GM19328 (cell line): ENCODE measurements around the gene NAE1.

ENCODE experiments used
- ATAC-seq: cut with Tn5 transposase; IDR thresholded peaks from one replicate; pipeline ENCODE4 v1.9.1; 2021; ENCODE audit warnings: mild to moderate bottlenecking, moderate library complexity; ENCODE audit not compliant: unreplicated experiment

NAE1 gene

DNA sequence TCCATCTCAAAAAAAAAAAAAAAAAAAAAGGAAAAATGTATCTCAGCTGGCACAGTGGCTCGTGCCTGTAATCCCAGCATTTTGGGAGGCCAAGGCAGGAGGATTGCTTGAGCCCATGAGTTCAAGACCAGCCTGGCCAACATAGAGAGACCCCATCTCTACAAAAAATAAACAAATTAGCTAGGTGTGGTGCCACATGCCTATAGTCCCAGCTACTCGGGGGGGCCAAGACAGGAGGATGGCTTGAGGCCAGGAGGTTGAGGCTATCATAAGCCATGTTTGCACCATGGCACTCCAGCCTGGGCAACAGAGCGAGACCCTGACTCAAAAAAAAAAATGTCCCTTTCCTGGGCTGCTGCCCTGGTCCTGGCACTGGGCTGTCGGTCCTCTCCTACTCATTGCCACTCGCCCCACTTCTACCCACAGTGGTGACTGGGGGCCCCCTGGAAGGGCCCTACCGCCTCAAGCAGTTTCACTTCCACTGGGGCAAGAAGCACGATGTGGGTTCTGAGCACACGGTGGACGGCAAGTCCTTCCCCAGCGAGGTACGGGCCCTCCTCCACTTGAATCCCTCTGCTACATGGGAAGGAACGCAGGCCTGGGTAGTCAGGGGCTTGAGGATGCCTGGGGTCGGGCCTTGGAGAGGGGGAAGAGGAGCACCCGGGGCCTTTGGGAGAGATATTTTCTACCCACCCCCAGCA lies 19.5 kb upstream of the NAE1 start:
- ATAC-seq = no peak

DNA sequence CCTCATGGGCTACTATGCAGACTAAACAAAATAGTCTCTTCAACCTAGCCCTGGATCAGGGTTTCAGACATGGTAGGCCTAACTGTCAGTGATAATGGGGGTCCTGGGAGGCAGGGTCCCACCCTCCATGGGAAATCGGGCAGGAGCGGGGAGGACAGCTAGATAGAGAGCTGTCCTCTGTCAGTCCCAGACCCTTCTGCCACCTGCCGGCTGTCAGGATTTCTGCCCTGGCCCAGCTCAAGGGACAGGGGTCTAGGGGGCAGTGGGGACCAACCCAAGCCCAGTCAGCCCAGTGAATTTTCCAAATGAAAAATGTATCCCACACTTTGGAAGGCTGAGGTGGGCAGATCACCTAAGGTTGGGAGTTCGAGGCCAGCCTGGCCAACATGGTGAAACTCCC lies 18.8 kb upstream of the NAE1 start:
- ATAC-seq = no peak

DNA sequence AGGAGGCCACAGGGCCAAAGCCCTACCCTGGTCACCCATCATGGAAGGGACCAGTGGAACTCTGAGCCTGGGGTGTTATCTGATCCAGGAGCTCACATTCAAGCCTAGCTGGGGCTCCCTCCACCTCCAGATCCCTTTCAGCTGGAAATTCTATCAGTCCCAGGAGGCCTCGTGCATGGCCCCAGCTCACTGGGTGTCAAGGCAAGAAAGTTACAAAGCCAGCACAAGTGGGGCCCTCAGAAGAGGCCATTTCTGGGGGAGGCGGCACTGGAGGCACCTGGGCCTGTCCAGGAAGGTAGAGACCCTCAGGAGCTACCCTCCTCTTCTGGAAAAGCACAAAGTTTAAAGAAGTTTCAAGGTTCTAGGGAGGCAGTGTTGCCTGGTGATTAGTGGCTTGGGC lies 18.2 kb upstream of the NAE1 start:
- no peak for ATAC-seq

DNA sequence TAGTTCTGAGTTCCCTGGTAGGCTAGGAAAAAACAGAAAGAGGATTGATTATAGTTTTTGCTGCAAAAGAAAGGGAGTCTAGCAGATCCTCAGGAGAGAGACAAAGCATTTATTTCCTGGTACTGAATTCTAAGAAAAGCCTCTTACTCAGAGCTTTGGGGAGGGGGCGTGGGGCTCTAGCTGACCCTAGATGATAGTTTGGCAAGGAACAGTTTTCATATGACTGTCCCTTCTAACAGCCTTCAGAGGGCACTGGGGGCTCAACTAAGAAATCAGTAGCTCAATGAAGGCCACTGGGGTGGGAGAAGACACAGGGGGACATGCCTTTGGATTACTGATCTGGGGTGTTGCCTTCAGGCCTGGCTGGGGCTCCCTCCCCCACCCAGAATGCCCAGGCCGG lies 17.4 kb upstream of the NAE1 start:
- ATAC-seq = no peak

DNA sequence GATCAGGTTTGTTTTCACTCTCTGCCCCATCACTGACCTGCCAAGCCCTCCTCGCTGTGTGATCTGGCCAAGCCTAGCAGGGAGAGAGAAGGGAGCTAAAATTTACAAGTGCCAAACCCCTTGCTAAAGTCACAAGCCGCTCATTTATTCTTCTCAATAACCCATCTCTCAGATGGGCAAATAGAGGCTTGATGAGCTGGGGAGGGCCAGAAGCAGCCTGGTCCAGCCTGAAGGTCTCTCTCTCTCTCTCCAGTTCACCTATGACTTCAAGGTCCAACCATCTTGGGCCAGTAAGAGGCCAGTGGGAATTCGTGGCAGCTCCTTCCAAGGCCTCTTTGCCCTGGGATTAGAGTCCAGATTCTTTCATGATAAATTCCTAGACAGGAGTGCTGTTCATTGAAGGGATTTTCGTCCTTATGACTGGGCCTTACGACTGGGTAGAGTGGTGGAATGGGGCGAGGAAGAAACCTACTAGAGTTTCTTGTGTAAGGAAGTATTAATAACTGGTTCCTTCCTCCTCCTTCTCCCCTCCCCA lies 16.8 kb upstream of the NAE1 start:
- ATAC-seq = no peak

DNA sequence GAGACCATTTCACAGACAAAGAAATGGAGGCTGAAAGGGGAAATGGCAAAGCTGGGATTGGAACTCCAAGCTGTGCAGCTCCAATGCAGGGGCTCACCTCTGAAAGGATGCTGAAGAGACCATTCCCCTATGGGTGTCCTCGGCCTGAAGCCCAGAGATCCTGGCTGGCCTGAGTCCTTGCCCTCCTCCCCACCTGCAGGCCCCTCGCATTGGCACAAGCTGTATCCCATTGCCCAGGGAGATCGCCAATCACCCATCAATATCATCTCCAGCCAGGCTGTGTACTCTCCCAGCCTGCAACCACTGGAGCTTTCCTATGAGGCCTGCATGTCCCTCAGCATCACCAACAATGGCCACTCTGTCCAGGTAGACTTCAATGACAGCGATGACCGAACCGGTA lies 16.1 kb upstream of the NAE1 start:
- no peak for ATAC-seq

DNA sequence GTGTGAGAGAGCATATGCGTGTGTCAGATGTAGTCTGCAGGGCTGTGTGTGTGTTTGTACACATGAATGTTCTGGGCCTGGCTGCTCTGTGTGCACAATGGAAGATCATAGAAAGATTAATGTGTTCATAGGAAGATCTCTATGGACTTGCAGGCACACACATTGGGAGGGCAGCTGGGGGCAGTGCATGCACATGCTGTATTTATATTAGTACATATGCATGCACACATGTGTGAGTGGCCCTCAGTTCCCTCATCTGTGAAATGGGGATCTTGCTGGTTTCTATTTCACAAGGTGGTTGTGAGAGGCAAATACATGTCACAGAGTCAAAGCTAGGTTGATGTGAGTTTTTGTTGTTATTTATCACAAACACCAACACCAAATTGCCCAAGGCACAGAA lies 15.5 kb upstream of the NAE1 start:
- ATAC-seq = no peak

DNA sequence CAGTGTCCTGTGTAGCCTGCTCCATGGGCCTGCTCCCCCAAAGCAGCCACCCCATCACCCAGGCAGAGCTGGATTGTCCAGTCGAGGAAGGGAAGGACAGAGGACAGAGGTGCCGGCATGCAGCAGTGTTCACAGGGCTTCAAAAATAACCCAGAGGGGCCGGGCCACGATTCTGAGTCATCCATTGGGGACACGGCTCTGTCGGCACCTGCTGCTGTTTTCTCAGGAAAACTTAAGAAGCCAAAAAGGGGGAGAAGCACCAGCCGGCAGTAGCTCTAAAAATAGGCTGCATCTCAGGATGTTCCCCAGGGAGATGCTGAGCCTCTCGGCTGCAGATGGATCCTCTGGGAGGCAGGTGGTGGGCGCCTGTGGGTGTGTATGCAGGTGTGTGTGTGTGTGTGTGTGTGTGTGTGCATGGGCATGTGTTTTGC lies 15.0 kb upstream of the NAE1 start:
- no peak for ATAC-seq

DNA sequence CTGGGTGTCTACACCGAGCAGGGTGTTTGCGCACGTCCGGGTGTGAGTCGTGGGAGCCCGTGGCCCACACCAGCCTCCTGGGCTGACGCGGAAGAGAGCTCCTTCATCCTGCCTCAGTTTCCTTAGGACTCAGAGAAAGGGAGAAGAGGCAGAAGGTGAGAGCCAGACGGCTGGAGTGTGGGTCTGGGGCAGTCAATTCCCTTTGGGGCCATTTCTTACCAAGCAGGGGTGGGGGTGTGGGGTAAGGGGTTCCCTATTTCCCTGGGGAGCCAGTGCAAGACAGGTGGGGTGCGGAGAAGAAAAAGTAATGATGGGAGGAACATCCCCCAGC lies 14.3 kb upstream of the NAE1 start:
- no peak for ATAC-seq

DNA sequence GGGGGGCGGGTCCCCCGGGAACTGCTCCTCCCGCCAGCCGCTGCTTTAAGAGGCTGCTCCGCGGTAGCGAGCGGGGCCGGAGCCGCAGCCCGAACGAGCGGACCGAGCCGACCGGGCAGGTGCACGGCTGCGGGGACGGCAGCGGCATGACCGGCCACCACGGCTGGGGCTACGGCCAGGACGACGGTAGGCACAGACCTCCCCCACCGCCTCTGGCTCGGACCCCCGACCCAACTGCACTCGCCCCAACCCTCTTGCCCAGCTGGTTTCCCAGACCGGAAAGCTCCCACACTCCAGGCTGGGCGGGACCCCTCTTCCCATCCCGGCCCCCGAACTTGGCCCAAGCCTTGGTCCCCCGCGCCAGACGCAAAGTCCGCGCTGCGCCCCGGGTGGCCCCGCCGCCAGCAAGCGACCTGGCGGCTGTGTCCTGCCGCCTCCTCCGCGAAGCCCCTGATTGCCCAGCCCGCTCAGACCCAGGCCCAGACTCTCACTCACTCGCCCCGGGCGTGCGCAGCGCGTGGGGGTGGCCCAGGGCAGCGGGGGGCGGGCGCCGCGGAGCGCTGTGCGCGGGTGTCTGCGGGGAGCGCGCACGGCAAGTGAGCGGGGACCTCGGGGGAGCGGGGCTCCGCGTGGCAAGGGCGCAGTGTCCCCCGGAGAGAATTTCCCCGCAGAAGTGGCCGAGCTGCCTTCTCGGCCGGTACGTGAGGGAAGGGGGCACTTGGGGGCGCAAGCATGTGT lies 13.7 kb upstream of the NAE1 start, which contains the start of gene CA7:
Gene CA7, plus strand, starts transcription at position 73 of the 738 bp plus-strand sequence. Its CDS starts 74 bp downstream, at position 147.
- ATAC-seq = no peak

DNA sequence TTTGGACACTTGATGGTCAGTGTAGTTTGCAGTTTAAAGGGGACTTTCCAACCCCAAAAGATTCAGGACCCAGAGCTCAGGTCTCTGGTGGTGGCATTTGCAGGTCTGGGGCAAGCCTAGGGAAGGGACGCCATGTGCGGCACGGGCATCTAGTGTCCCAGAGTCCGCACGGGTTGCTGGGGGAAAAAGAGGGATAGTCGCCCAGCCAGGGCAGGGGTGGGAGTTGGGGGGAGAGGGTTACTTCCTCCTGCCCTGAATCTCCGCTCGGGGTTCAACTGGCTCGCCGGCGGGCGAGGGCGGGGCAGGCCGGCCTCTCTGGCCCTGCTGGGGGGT lies 13.2 kb upstream of the NAE1 start:
- ATAC-seq = no peak

DNA sequence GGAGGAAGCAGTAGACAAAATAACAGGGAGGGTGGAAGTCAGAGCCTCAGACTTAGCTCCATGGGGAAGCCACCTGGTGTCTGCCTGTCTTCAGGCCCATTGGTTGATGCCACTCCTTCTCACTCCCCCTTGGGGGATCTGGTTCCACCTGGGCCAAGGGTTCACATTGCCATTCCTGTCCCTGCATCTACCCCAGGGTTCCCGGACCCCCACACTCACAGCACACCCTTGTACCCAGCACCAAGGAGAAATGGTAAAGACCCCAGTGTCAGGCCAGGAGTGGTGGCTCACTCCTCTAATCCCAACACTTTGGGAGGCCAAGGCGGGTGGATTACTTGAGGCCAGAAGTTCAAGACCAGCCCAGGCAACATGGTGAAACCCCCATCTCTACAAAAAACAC lies 12.4 kb upstream of the NAE1 start:
- no peak for ATAC-seq

DNA sequence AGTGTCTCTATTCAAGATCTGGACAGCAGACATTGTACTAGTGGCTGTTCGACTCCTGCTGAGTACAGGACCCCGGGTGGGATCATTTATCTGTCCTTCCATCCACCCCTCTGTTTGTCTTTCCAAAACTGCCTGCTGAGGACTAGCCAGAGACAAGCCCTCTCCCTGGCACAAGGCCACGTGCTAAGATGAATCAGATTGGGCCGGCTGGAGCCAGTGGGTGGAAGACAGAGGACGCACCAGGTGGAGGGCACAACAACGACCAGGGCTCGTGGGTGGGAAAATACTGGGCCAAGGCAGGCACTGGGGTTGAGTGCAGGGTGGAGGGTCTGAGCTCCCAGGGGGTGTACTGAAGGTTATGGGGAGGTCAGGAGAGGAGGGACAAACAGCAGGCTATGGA lies 12.0 kb upstream of the NAE1 start:
- ATAC-seq = no peak

DNA sequence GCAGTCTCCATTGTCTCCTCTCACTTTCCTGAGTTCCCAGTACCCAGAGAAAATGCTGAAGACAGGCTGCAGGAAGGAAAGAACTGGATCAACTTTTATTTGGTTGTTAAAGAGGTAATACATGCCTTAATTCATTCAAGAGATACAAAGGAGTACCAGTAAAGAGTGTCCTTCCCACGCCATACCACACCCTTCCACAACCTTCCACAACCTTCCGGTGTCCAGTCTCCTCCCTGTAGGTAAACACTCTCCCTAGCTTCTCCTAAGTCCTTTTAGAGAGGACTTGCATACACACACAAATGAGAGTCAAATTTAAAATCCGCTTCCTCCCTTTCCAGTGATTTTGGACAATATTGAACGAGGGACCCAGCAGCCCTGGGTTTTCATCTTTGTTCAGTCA lies 10.6 kb upstream of the NAE1 start:
- ATAC-seq = no peak

DNA sequence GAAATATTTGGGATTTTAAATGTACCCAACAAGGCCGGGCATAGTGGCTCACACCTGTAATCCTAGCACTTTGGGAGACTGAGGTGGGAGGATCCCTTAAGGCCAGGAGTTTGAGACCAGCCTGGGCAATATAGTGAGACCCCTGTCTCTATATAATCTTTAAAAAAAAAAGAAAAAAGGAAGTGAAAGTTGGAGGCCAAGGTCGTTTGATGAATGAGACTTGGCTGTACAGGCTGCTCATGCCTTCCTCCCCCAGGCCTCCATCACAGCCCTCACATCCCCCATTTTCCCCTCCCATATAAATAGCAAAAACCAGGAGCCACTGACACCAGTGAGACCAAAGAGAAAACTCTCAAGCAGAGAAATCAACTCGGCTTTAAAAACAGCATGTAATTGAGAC lies 10.1 kb upstream of the NAE1 start:
- no peak for ATAC-seq

DNA sequence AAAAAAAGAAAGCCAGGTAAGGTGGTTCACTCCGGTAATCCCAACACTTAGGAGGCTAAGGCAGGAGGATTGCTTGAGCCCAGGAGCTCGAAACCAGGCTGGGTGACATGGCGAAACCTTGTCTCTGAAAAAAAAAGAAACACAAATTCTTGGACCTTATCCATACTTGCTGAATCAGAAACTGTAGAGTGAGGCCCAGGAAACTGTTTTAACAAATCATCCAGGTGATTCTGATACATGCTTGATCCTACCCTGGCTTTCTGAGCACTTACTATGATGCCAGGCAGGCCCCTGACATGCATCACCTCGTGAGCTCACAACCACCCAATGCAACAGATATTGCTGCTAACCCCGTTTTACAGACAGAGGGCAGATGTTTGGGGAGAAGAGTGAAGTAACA lies 4.0 kb upstream of the NAE1 start:
- ATAC-seq = no peak

DNA sequence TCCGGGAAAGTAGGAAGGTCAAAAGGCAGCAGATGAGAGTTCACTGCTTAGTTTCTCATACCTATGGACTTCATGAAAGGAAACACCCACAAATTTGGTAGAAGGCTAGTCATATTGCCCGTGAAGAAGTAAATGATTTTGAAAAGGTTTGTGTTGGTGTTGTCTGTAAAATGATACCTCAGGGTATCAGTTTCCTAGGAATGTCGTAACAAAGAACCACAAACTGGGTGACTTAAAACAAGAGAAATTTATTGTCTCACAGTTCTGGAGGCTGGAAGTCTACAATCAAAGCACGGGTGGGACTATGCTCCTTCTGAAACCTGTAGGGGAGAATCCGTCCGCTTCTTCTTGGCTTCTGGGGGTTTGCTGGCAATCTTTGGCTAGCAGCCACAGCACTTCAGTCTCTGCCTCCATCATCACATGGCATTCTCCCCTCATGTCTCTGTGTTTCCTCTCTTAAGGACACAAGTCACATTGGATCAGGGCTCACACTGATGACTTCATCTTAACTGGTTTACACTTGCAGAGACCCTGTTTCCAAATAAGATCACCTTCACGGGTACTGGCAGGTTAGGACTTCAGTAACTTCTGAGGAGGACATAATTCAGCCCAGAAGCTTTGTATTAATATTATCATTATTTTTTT lies 2.0 kb upstream of the NAE1 start:
- no peak for ATAC-seq

DNA sequence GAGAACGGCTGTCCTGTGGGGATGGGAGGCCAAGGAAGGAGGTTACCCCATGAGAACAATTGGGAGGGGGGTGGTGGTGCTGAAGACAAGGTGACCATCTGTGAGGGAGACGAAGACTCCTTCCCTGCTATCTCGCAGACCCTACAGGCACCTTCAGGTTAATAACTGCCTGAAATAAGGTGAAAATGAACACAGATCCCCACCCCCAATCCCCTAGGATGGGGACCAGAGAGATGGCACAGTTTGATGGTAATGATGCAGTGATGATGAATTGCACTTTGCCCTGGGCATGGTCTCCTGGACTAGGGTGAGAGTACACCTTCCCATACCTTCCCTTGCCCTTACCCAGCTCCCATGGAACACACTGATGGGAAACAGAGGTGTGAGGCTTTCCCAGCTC lies 1.4 kb upstream of the NAE1 start:
- ATAC-seq = no peak

DNA sequence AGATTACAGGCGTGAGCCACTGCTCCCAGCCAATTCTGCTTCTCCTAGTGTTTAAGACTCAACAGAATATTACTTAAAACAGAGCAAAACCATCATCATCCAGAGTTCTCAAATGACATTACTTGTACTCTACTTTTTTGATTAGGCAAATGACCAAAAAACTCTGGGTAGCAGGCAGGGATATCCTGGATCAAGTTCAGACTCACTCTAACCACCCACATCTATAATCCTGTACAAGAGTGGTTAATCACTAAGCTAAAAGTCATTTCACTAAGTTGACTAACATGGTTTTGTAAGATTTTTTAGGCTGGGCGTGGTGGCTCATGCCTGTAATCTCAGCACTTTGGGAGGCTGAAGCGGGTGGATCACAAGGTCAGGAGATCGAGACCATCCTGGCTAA lies 6.8 kb downstream of the NAE1 start:
- ATAC-seq = no peak

DNA sequence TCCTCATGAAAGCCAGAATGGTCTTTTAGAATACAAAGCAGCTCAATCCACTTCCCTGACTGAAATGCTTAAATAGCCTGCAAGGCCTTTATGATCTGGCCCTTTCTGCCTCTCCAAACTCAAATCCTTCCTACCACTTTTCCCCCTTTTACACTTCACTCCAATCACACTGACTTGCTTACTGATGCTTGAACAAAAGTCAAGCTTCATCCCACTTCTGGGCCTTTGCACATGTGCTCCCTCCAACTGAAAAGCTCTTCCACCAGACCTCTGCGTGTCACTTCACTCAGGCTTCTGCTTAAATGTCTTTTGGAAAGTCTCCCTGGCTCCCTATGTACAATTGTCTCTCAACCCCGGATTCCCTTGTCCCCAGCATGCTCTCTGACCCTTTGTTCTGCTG lies 16.0 kb downstream of the NAE1 start:
- ATAC-seq = no peak

DNA sequence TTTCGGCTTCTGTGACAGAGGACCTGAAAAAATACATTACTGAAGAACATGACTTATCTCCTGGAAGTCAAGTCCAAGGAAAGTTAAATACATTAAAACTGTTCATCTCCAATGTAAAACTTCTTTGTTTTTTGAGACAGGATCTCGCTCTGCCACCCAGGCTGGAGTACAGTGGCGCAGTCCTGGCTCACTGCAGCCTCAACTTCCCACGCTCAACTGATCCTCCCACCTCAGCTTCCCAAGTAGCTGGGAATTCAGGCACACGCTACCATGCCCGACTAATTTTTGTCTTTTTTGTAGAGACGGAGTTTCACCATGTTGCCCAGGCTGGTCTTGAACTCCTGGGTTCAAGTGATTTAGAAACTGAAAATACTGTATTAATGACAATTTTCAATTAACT lies 19.7 kb downstream of the NAE1 start:
- ATAC-seq = no peak

DNA sequence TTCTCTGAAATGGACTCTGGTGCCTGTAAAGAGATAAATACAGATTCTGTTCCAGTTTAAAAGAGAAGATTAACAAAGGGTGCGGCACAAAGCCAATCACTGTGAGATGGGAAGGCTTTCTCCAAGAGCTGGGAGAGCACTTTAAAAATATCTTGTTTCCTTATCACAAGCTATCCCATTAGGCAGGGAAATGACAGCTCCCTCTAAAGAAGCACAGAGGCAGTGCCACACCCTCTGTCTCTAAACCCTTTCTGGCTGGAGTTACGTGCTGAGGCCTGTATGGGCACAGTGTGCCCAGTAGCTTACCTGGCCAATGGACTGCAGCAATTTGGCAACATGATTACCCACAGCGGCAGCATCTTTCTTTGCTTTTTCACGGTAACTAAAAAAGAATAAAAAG lies 20.4 kb downstream of the NAE1 start:
- no peak for ATAC-seq
